NCI-H2081 (cell line): Measurements from ENCODE around the gene DENND4C.
"Not testable (repeated sequence)": the region's sequence is repeated elsewhere in the genome, so short reads cannot be mapped to it uniquely, and the experiment has no call there.

Experiments used
- DNase-seq, 2 experiments: peaks; one replicate each; lab custom pipeline; 2025; lab: John Stamatoyannopoulos, UW

The DENND4C gene

DNA sequence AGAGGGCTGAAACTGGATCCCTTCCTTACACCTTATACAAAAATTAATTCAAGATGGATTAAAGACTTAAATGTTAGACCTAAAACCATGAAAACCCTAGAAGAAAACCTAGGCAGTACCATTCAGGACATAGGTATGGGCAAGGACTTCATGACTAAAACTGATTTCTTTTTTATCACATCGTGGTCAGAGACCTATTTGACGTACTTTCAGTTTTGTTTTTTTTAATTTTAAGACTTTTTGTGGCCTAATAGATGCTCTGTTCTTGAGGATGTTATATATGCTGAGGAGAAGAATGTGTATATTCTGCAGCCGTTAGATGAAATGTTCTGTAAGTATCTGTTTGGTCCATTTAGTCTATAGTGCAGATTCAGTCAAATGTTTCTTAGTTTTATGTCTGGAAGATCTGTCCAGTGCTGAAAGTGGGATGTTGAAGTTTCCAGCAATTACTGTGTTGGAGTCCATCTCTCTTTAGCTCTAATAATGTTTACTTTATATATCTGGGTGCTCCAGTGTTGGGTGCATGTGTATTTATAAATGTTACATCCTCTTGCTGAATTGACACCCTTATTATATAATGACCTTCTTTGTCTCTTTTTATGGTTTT lies 36.4 kb downstream of the DENND4C start:
- not testable (repeated sequence) for DNase-seq

DNA sequence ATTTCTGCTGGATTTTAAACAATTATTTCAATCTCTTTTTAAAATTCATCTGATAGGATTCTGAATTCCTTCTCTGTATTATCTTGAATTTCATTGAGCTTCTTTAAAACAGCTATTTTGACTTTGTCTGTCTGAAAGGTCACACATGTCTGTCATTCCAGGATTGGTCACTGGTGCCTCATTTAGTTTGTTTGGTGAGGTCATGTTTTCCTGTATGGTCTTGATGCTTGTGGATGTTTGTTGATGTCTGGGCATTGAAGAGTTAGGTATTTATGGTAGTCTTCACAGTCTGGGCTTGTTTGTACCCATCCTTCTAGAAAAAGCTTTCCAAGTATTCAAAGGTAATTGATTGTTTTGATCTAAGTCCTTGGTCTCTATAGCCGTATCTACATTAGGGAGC lies 39.1 kb downstream of the DENND4C start:
- no peak for DNase-seq

GRCh38 chr9:19270421-19270949 lies 40.0 kb downstream of the DENND4C start:
- no peak for DNase-seq

DNA sequence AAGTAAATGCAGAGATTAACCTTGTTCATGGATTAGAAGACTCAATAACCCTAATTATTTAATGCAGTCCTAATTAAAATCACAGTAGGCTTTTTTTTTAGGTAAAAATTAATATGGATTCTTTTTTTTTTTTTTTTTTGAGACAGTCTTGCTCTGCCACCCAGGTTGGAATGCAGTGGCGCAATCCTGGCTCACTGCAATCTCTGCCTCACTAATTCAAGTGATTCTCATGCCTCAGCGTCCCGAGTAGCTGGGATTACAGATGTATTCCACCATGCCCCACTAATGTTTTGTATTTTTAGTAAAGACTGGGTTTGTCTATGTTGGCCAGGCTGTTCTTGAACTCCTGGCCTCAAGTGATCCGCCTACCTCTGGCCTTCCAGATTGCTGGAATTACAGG lies 40.6 kb downstream of the DENND4C start:
- DNase-seq = no peak

DNA sequence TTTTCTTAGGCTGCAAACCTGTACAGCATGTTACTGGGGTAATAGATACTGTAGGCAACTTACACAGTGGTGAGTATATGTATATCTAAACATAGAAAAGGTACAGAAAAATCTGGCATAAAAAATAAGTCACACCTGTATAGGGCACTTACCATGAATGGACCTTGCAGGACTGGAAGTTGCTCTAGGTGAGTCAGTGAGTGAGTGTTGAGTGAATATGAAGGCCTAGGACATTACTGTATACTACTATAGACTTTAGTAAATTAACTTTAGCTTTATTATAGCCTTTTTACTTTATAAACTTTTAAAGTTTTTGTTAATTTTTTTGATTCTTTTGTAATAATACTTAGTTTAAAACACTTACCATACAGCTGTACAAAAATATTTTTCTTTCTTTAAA lies 51.3 kb downstream of the DENND4C start:
- no peak for DNase-seq

DNA sequence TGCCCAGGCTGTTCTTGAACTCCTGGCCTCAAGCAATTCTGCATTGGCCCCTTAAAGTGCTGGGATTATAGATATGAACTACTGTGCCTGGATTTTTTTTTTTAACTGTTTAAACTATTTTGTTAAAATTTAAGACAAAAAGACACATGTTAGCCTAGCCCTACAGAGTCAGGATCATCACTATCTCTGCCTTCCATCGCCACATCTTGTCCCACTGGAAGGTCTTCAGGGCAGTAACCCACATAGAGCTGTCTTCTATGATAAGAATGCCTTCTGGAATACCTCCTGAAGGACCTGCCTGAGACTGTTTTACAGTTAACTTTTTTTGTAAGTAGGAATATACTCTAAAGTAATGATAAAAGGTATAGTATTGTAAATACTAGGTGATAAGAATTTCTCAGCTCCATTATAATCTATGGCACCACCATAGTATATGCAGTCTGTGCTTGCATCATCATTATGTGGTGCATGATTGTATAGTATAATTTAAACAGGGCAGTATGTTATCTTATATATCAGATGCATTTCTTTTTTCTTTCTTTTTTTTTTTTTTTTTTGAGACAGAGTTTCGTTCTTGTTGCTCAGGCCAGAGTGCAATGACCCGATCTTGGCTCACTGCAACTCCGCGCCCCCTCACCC lies 52.7 kb downstream of the DENND4C start:
- no peak for DNase-seq

DNA sequence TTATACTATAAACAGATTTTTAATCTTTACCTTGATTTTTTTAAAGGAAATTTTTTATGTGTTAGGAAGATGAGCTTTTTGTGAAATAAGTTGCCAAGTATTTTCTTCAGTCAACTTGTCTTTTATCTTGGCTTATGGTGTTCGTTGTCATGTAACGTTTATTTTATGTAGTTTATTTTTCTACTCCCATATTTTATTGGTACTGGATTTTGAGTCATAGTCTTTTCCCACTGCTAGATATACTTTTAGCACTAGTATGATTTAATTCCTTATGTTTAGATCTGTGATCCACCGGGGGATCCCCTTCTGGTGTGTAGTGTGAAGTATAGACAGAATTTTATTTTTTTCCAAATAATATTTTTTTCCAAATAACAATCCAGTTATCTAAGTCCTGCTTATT lies 54.2 kb downstream of the DENND4C start:
- DNase-seq = no peak

- DNase-seq = no peak
Observed at GRCh38 chr9:19286634-19287188, 56.2 kb downstream of the DENND4C start.

- no peak for DNase-seq
Observed at GRCh38 chr9:19288081-19288480, 57.6 kb downstream of the DENND4C start.

- DNase-seq = no peak
Observed at GRCh38 chr9:19290103-19290502, 59.6 kb downstream of the DENND4C start.

GRCh38 chr9:19294219-19294618 lies 63.7 kb downstream of the DENND4C start:
- DNase-seq = no peak

- DNase-seq = no peak
Observed at GRCh38 chr9:19298436-19299000, 68.0 kb downstream of the DENND4C start.

GRCh38 chr9:19303216-19303615 lies 72.7 kb downstream of the DENND4C start:
- no peak for DNase-seq

DNA sequence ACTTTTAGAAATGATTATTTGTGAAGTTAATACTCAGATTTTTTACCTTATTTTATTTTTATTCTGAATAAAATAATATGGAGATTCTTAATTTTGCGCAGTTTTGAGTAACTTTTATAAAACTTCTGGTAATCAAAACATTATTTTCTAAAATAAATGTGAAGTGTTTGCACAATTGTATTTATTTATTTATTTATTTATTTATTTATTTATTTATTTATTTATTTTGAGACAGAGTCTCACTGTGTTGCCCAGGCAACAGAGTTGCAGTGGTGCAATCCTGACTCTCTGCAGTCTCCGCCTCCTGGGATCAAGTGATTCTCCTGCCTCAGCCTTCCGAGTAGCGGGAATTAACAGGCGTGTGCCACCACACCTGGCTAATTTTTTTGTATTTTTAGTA lies 76.1 kb downstream of the DENND4C start:
- no peak for DNase-seq

DNA sequence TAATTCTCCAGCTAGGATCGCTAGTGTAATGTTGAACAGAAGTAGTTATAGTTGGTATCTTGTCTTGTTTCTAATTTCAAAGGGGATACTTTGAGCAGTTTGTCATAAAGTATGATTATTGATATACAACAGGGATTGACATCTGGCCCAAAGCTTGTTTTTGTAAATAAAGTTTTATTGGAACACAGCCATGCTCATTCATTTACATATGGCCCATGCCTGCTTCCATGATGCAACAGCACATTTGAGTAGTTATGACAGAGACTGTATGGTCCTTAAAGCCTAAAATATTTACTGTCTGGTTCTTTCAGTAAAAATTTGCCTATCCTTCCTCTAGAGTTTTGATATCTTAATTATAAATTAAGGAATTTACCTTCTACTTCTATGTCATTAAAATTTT lies 79.8 kb downstream of the DENND4C start:
- DNase-seq = no peak

DNA sequence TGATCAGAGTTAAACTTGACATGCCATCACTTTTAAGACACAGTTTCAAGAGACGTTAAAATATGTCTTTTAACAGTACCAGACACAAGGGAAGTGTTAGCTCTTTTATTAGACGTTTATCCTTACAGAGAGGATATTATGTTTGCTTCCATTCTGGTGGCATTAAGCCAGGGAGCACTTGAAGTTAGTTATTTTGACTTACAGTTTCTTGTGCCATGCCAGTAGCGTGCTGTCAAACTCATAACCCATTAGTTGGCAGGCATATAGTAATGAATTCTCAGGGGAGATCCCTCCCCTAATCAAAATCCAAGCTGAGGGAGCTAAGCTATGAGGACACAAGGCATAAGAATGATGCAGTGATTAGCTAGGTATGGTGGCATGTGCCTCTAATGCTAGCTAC lies 83.1 kb downstream of the DENND4C start:
- DNase-seq = no peak

DNA sequence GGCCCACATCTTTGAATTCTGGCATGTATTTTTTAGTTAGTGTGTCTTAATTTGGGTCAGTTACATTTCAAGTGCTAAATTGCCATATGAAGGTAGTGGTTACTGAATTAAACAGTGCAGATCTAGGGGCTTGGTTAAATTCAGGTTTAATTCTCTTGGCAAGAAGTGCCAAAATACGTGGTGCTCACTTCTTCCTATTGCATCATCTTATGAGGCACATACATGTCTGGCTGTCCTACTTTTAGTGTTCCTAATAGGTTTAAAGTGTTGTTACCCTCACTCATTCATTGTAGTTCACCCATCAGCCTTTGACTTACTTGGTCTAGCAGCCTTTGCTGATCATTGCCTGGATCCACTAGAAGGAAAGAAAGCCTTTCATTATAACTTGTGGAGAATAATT lies 90.0 kb downstream of the DENND4C start:
- DNase-seq = no peak

GRCh38 chr9:19331877-19332276 lies 101.4 kb downstream of the DENND4C start:
- no peak for DNase-seq

- no peak for DNase-seq
Observed at GRCh38 chr9:19336166-19336565, 105.7 kb downstream of the DENND4C start.

DNA sequence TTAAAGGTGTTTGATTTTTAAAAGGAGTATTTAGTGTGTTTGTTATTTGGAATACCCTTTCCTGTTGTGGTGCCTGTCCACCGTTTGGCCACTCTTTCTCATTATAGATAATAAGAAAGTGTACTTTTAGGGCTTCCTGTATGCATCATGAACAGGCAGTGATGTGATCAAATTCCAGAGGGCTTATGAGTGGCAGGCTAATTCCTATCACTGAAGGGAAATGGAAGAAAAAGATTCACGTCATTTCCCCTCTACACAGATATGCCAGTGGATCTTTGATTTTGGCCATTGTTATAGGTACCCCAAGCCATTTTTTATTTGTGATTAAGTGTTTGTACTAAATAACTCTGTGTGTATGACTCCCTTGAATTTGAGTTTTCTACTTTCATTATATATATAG lies 112.5 kb downstream of the DENND4C start:
- DNase-seq = no peak

- DNase-seq = no peak
Observed at GRCh38 chr9:19358701-19359100, 128.2 kb downstream of the DENND4C start.

- DNase-seq = no peak
Observed at GRCh38 chr9:19369107-19369506, 138.6 kb downstream of the DENND4C start.

DNA sequence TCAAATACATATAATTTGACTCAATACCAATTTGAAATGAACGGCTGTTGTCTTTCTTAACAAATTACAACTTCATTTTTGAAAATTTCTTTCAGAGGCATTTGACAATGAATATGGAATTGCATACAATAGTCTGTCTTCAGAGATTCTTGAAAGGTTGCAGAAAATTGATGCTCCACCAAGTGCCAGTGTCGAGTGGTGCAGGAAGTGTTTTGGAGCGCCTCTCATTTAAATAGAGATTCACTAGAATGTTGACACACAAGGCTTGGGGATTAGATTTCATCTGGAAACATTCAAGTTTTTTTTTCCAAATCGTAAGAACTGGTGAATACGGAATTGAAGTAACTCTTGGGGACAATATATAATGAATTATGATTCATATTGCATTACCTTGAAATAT lies 141.4 kb downstream of the DENND4C start:
- DNase-seq = no peak
